ENCODE data around the gene RFLNA. TPM values are rescaled to one million over a fixed set of nuclear protein-coding genes. Genes with fewer than 3 reads are reported as not detected.
"Not testable (repeated sequence)": the region's sequence is repeated elsewhere in the genome, so short reads cannot be mapped to it uniquely, and the experiment has no call there.

Gene RFLNA
- polyA plus RNA-seq, 3 donors = 0.16 to 12.7 (median 1.2) TPM

DNA sequence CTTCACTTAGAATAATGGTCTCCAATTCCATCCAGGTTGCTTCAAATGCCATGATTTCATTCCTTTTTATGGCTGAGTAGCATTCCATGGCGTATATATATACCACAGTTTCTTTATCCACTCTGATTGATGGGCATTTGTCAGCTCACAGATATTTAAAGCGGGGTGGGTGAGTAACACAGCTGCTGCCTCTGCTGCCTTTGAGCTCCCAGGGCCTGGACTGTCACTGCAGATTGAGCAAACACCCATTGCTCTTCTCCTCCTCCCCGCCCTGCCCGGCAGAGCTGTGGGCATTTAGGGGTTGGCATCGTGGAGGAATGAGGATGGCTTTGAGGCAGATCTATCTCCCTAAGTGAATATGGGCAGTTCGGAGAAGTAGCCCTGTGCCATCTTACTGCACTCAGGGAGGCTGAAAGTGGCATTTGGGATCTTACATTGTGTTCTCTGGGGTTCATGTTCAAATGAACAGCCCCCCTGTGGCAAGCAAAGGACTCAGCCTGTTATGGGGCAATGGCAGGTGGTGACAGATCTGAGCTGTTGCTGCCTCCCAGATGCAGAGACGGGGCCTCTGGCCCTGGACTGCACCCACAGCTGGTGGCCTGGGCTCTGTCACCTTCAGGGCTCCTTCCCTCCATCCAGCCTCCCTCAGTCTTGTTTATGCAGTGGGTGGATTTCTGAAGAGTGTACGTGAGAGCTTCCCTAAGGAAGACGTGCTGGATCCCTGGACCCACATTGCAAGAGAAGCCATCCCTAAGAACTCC, 4.9 kb downstream of the RFLNA start:
- whole genome bisulfite sequencing, 3 donors = 80 to 85% (median 81%) methylated on average over 9 of the region's 9 CpGs
- no peak overlapping the region for H3K27ac ChIP-seq (ENCODE audit: low read depth, low read length)

DNA sequence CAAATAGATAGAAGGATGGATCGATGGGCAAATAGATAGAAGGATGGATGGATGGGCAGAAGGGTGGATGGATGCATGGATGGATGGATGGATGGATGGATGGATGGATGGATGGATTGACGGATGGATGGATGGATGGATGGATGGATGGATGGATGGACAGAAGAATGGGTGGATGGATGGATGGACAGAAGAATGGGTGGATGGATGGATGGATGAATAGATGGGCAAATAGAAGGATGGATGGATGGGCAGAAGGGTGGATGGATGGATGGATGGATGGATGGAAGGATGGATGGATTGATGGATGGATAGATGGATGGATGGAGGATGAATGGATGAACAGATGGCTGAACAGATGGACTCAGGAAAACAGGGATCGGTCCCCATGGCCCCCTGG, 5.8 kb downstream of the RFLNA start:
- WGBS, 3 donors = 75 to 91% (median 78%) methylated on average over 3 of the region's 3 CpGs
- not testable (repeated sequence) for H3K27ac ChIP-seq (ENCODE audit: low read depth, low read length)

DNA sequence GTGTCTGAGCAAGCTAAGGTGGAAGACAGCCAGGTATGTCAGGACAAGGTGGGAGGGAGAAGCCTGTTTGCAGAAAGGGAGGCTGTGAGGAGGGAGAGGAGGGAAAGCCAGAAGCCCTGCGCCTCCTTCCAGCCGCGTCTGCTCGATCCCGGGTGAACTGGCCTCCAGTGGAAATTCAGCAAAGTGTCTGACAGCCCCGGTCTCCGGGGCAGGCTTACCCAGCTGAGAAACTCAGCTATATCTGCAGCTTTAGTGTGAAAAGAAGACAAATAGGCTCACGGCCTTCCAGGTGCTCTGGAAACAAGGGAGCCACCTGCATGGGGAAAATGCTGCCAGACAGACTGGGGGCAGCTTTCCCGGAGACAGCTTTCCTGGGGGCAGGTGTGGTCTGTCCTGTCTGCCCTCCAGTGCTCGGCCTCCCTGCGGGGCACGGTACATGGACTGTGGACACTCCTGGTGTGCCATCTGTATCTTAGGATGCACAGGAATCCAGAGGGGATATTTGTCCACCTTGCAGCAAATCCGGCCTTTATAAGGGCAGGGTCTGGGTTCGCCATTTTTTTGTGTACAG, 6.3 kb downstream of the RFLNA start:
- no peak overlapping the region for H3K27ac ChIP-seq (ENCODE audit: low read depth, low read length)
- WGBS, 3 donors = 51 to 85% (median 81%) methylated on average over 14 of the region's 14 CpGs

DNA sequence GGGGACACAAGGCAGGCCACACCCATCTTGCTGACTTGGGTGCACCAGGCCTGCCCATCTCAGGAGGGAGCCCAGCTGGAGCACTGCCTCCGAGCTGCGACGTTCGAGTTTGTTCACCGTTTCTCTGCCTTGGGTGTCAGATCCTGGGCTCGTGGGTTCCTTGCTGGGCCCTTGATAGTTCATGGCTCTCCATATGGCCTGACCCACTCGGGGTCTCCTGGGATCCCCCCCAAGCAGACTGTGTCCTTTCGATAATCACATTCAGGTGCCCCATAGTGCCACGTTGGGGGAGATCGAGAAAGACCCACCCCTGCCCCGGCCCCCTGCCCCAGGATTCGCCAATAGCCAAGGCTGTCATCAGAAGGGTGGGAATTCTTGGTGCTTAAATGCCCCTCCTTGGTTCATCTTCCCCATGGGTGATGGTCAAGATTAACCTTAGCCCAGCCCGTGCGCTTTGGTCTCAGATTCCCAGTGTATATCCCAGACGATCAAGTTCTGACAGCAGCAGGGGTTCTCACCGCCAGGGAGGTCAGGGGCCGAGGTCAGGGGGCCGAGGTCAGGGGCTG, 7.4 kb downstream of the RFLNA start:
- 84 to 94% (median 92%) methylated on average over 18 of the region's 18 CpGs for WGBS, 3 donors
- no peak overlapping the region for H3K27ac ChIP-seq (ENCODE audit: low read depth, low read length)

DNA sequence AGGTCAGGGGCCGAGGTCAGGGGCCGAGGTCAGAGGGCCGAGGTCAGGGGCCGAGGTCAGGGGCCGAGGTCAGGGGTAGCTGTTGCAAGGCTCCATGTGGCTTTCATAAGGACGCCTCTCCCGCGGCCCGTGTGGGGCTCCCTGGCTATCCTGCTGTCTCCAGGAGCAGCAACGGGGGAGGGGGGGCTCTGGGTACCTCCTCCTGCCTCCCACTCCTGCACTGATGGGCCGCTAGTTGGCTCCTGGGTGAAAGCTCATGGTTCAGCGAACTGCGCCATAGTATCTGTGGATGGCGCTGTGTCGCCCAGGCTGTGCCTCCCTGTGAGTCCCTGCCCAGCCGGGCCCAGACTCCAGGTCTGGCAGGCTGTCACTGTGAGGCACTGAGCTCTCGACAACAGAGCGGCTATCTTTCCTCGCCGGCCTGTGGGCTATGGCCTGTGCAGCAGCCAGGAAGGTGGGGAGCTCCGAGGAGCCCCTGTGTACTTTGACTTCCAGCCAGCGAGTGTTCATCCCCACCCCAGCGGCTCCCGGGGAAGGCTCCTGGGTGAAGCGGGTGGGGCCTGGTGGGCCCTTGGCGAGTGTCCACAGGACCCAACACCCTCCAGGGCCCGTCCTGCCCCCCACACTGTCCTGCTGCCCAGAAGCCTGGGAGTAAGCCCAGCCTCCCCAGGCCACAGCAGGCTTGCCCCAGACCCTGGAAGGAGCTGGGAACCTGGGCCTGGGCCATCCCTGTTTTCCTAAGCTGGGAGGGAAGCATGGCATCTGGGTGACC, 8.1 kb downstream of the RFLNA start:
- no peak overlapping the region for H3K27ac ChIP-seq (ENCODE audit: low read depth, low read length)
- WGBS, 3 donors = 81 to 84% (median 84%) methylated on average over 27 of the region's 27 CpGs

DNA sequence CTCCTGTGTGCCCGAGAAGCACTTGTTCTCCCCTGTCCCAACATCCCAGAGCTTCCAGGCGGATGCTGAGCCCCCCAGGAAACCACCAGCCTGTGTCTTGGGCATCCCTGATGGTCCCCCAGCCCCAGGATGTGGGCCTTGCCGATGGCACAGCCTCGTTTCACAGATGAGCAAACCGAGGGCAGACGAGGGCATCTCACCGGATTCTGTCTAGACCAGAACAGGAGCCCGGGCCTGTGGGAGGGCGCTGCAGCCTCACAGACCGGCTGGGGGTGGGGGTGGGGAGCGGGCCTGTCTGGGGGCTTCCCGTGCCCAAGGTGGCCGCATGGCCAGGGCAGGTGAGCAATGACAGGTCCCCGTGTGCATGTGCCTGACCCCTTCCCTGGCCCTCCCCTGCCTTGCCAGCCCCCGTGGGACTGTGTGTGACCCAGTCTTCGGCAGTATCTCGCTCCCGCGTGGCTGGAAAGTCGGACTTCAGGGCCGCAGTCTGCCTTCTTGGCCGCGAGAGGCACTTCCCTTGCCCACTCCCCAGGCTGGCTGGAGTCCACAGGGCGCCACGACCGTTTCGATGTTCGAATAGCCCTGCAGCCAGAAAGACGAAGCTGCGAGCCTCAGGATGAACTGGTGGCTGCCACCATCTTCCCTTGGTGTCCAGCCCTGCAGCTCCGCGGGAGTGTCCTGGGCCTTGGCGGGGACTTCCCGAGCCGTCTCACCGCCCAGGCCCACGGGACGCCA, 8.9 kb downstream of the RFLNA start:
- no peak overlapping the region for H3K27ac ChIP-seq (ENCODE audit: low read depth, low read length)
- 91 to 92% (median 92%) methylated on average over 38 of the region's 38 CpGs for WGBS, 3 donors

DNA sequence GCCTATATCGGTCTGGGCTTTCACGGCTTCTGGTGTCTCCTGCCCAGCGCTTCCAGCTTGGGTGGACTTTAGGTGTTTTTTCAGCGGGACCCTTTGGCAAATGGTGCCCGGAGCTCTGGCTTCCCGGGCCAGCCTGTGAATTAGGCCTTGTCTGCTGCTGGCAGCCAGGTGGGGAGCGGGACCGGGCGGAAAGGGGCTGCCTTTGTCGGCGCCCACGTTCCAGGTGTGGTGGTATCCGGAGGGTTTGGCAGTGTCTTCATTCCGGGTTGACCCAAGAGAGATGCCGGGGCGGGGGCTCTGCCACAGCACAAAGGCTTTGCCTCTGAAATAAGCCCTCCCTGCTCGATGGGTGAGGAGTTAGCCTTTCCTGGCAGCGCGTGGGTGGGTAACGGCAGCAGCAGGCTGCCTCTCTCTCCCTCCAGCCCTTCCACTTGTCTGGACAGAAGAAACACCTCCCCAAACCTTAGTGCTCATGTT, 9.5 kb downstream of the RFLNA start:
- 94 to 97% (median 95%) methylated on average over 19 to 20 of the region's 20 CpGs for WGBS, 3 donors
- no peak overlapping the region for H3K27ac ChIP-seq (ENCODE audit: low read depth, low read length)

DNA sequence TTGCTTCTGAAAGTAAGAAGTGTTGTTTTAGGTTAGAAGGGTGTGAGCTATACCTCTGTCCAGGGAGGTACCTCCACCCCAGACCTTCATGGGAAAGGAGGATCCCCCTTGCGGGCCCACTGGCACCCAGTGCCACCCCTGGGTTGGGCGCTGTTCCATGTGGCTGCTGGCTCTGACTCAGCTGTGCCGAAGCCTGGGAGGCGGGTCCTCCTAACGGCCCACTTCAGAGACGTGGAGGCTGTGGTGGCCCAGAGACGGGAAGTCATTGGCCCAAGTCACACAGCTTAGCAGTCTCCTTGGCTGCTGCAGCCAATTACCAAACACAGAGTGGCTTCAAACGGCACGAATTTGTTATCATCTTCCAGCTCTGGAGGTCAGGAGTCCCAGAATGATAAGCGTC, 10.2 kb downstream of the RFLNA start:
- H3K27ac ChIP-seq (ENCODE audit: low read depth, low read length) = no peak overlapping the region
- WGBS, 3 donors = 74 to 83% (median 81%) methylated on average over 10 of the region's 10 CpGs

DNA sequence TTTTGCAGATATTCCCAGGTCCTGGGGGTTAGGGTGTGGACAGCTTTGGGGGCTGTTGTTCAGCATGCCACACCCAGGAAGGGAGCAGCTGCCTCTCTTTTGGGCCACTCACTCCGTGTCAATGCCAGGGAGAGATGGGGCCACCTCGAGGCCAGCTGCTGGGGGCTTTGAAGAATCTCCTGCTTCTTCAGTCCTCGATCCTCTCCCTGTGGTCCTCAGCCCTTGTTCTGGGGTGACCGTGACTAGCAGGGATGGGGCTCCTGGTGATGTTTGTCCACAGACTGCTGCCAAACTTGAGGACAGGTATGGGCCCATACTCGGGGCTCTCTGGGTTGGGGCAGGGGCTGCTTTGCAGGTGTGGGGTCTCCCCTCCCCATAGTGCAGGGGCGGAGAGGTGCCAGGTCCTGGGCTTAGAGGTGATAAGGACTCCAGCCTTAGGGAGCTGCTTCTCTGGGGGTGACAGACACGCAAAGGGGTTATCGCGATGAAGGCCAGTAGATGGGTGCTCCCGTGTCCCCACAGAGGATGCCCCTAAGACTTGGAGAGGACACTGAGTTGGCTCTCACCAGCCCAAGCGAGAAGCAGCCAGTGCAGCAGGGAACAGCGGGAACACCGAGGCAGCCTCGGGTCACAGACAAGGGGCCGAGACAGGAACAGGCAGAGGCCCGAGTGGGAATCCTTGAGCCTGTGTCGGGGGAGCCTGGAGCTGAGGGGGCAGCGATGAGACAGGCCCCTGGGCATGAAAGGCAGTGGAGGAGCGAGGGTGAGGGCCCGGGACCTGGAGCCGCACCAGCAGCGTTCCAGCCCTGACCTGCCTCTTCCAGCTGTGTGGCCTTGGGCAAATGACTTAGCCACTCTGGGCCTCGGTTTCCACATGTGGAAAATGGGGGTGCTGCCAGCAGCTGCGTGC, 11.1 kb downstream of the RFLNA start:
- 88 to 90% (median 90%) methylated on average over 24 of the region's 24 CpGs for WGBS, 3 donors

DNA sequence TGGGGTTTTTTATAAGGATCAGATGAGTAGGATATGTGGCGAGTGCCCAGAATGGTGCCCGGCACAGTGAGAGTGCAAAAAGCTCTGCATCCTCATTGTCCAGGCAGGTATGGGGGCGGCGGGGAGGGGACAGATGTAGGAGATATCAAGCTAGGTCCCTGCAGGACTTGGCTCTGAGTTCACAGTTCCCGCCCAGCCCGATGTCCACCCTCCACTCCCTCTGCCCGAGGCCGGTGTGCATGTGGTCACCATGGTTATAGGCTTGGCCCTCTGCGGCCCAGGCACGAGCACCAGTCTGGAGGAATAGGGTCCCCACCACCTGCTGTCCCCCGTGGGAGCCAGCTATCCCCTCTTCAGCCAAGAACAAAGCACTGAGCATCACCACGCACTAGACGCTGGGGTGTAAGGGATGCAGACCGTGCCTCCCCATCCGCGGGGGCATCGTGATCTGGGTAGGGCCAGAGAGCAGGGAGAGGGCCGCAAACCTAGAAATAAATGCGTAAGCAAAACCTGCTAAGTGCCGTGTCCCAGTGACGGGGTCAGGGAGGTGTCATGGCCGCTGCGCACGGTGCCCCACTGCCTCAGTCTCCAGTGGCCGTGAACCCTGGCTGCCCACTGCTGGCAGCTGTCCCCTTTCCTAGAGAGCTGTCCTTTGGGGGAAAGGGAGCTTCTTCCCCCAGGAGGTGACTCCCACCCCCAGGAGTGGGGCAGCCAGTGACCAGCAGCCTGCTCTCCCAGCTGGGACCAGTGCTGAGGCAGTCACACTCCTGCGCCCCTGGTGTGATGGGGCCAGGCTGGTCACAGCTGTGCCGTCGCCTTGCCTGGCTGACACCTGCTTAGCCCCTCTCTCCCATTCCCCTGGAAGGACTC, 12.0 kb downstream of the RFLNA start:
- WGBS, 3 donors = 87 to 89% (median 89%) methylated on average over 28 of the region's 28 CpGs
- no peak overlapping the region for H3K27ac ChIP-seq (ENCODE audit: low read depth, low read length)

More for the DNA sequence above, 11.1 kb downstream of the RFLNA start:
- no peak overlapping the region for H3K27ac ChIP-seq (ENCODE audit: low read depth, low read length)

DNA sequence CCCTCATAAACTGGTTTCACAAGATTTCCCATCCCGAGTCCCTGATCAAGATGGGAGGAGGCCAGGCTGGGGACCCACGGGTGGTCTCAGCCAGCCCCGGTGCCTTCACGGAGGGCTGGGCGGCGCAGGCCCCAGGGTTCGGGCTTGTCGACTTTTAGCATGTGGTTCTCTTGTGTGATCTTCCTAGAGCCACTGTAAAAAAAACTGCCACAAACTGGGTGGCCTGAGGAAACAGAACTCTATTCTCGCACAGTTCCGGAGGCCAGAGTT, 12.6 kb downstream of the RFLNA start:
- 80 to 91% (median 88%) methylated on average over 10 of the region's 10 CpGs for WGBS, 3 donors
- no peak overlapping the region for H3K27ac ChIP-seq (ENCODE audit: low read depth, low read length)

DNA sequence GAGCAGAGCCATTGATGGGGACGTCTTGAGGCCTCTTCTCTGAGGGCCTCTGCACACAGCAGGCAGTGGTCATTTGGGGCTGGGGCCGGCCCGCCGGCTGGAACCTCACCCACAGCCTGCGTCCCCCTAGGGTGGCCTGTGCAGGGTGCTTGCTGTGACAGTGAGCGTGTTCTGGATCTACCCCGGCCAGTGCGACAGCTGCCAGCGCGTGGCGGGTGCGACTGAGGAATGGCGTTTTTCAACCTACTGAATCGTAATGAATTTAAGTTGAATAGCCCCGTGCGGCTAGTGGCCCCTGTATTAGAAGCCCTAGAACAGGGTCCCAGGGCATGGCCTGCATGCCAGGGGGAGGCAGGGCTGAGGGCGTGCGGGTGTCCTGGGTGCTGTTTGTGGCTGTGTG, 13.8 kb downstream of the RFLNA start:
- WGBS, 3 donors = 97 to 98% (median 97%) methylated on average over 17 to 18 of the region's 18 CpGs
- H3K27ac ChIP-seq (ENCODE audit: low read depth, low read length) = no peak overlapping the region

DNA sequence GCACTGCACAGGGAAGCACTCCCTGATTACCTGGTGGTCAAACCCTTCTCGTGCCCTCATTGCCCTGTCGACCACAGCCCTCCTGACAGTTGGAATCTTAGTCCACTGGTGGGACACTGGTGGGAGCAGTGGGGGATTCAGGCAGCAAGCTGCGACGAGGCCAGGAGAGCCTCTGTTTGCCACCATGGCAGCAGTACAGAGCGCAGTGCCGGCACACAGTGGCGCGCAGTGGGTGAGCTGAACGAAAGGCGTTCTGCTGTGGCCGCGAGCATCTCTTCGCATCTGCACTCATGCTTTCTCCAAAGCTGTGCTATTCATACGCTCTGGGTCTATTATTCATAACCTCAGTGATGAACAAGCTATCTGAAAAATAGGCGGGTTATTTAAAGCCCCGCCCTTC, 14.3 kb downstream of the RFLNA start:
- no peak overlapping the region for H3K27ac ChIP-seq (ENCODE audit: low read depth, low read length)
- WGBS, 3 donors = 93 to 95% (median 94%) methylated on average over 16 of the region's 16 CpGs

DNA sequence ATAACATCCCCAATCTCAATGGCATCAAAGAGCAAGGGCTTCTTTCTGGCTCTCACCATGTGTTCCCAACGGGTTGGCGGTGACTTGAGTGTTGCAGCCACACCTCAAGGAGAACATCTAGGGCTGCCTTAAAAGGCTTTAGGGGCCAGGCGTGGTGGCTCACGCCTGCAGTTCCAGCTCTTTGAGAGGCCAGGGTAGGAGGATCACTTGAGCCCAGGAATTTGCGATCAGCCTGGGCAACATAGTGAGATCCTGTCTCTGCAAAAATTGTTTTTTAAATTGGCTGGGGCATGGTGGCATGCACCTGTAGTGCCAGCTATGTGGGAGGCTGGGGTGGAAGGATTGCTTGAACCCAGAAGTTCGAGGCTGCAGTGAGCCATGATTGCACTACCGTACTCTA, 14.9 kb downstream of the RFLNA start:
- no peak overlapping the region for H3K27ac ChIP-seq (ENCODE audit: low read depth, low read length)
- 88 to 90% (median 89%) methylated on average over 7 of the region's 7 CpGs for WGBS, 3 donors

DNA sequence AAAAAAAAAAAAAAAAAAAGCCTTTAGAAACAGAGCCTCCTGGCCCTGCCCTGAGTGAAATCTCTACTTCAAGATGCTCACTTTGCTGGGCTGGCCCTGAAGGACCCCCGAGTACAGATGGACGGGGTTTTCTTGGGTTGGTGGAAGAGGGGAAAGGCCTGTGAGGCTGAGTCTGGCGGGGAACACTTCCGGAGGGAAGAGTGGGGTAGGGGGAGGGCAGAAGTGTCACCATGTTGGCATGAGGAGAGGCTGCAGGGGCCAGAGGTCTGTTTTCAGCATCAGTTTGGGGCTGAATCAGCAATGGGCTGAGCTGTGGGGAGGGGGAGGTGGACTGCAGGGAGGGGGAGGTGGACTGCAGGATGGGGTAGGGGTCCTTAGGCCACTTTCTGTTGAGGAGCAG, 15.3 kb downstream of the RFLNA start:
- WGBS, 3 donors = 76 to 87% (median 76%) methylated on average over 4 of the region's 4 CpGs
- H3K27ac ChIP-seq (ENCODE audit: low read depth, low read length) = no peak overlapping the region

DNA sequence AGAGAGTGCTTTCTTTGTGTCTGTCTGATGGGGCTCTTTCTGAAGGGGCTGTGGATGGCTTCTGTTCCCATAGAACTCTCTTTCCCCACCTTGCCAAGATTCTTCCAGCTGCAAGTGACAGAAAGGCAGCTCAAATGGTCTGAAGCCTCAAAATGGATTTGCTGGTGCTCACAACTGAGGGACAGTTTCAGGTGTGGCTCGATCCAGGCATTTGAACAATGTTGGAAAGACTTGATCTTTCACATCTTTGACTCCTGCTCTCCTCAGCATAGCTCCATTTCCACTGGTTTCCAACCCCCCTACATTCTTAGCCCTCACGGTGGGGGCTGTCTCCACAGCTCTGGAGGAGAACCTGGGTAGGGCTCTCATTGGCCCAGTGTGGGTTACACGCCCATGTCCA, 15.9 kb downstream of the RFLNA start:
- WGBS, 3 donors = 85 to 98% (median 96%) methylated on average over 3 of the region's 3 CpGs
- H3K27ac ChIP-seq (ENCODE audit: low read depth, low read length) = no peak overlapping the region
